IPS DF 4.7 (cell line): ENCODE data around the gene LYSMD2.
"Not testable (repeated sequence)": the region's sequence is repeated elsewhere in the genome, so short reads cannot be mapped to it uniquely, and the experiment has no call there.

Experiments used
- DNase-seq: peaks from one replicate; pipeline ENCODE4 v3.0.0-alpha.2; 2013; ENCODE audit warnings: low spot score; ENCODE audit errors: extremely low read depth

LYSMD2 gene

GRCh38 chr15:51737522-51738305 is at the start of gene LYSMD2:
Gene LYSMD2, minus strand, starts transcription at chr15:51737655. Its CDS starts 33 bp downstream, at chr15:51737622.
- DNase-seq, result no peak

- DNase-seq, result not testable (repeated sequence)
Observed at GRCh38 chr15:51787130-51787529, 49.7 kb upstream of the LYSMD2 start.

GRCh38 chr15:51783967-51784366 is 46.5 kb upstream of the LYSMD2 start:
- no peak for DNase-seq

DNA sequence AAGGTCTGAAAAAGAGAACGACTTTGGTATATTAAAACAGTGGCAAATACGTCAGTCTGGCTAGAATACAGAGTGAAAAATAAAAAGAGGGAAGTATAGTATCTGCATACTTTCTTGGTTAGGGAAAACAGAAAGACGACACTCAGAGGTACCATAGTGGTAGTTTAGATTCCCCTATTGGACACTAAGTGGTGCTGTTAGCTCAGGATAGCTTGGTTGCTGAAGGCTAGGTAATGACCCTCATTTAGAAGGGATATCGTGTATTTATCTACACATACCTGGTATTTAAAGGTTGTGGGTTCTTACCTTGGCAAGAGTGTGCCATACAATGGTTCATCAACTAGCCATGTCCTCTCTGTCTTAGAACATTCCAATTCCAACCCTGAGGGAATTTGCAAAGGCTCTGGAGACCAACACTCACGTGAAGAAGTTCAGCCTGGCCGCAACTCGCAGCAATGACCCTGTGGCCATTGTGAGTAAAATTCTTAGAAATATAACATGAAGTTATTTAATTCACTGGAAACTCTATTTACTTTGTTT is 45.0 kb upstream of the LYSMD2 start:
- no peak for DNase-seq

- DNase-seq, result no peak
Observed at GRCh38 chr15:51781506-51781905, 44.1 kb upstream of the LYSMD2 start.

- no peak for DNase-seq
Observed at GRCh38 chr15:51780636-51781035, 43.2 kb upstream of the LYSMD2 start.

- peak; percentile 74 for DNase-seq
Observed at GRCh38 chr15:51776952-51777569, 39.6 kb upstream of the LYSMD2 start.

DNA sequence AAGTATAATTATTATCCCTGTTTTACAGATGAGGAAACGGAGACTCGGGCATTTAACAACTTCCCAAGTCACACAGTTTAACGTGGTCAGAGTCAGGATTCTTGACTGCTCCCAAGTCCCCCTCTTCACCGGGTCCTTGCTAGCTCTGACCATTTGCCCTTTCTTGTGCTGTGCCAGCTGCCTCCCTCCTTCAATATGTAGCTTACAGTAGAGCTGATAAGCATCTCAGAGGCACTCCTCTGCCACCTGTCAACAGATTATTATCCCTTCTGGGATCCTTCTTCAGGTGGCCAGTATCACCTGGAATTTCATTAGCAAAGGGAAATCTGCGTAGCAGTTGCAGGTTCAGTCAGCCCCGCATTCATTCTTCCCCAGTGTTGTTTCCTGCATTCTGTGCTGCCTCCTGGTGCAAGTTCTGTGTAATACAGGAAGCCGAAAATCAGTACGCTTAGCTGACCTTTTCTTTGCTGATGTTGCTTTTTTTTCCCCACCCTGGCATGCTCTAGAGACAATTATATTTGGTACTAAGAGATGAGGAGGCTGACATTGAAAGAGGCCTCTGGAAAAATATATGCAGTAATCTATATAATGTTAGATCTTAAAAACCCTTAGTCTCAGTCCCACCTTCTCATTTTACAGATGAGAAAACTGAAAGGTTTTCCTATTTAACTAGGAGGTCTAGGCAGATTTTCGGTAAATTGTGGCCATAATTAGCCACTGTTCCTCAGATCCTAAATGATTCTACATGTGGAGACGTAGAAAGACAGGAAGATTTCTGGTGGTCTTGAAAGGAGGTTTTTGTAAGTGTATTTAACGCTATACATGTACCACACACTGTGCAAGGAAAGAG is 38.7 kb upstream of the LYSMD2 start:
- no peak for DNase-seq

DNA sequence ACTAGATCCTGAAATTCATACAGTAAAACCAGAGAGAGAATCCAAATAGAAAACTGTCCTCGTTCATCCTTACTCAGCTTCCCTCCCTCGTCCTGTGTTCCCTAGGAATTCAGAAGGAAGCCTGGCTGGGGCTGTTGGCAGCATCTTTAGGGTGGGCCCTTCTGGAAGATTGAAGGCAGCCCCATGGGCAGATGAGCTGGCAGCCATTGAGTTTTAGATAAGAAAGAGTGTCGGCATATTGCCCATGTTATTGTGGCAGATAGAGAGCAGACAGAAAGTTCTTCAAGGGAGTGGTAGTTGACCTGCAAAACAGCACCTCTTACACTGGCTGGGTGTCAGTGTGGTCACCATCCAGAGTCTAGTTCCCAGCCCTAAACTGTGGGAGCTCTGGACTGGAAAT is 37.5 kb upstream of the LYSMD2 start:
- DNase-seq, result no peak

DNA sequence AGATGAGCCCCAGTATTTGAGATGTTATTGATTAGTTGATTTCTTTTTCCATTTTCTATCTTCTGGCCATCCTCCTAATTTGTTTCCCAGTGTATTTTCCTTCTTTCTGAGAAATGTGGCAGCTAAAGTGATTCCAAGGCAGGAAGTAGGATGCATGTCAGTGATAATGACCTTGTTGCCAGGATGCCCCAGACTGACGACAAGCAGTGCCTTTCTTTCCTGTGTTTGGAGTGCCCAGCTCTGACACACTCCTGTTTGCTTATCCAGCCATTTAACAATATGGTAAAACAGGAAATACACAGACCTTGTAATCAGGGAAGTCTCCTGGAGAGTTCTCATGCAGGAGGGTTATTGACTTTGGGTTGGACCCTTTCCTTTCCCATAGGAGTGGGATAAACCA is 34.3 kb upstream of the LYSMD2 start:
- DNase-seq, result no peak

DNA sequence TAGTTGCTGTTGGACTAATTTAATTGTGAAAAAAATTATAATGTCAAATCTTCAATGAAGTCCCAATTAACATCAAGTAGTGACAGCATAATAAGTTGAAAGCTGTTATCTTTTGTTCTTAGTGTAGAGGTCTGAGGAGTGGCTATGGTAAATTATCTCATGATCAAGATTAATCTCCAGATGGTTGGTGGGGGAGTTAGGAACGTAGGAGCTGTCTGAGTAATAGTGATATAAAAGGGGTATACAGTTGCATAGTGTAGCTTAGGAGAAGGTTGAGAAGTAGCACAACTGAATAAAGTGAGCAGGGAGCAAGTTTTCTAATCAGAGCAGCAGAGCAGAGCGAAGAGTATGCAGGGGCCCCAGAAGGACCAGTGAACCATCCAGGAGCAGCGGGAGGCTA is 33.4 kb upstream of the LYSMD2 start:
- DNase-seq, result no peak

DNA sequence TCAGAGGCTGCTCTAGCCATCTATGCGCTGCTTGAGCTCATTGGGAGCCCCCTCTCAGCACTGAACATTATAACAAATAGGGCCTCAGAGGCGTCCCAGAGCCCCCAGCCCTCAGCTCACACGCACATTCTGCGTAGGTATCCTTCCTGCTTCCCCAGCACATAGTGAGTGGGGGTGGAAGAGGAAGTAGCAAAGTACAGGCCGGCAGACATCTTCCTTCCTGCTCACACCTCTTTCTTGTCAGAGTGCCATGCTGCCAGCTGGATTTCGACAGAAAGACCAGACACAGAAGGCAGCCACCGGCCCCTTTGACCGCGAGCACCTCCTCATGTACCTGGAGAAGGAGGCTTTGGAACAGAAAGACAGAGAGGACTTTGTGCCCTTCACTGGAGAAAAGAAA is 30.6 kb upstream of the LYSMD2 start:
- no peak for DNase-seq

GRCh38 chr15:51766341-51766740 is 28.9 kb upstream of the LYSMD2 start:
- no peak for DNase-seq

GRCh38 chr15:51765751-51766150 is 28.3 kb upstream of the LYSMD2 start:
- no peak for DNase-seq

DNA sequence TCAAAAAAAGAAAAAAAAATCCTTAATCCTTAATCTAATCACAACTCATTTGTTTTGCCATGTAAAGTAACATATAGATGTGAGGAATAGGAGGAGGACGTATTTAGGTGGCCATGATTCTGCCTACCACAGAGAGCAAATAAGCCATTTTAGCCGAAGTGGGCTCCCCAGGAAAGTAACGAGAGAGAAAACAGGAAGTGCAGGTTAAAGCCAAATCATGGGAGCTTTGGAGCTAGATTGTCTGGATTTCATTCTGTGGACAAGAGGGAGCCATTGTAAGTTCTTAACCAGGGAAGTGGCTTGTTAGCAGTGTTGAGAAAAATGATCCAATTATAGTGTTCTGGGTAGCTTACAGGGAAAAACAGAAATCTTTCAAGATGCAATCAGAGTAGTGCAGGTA is 23.4 kb upstream of the LYSMD2 start:
- DNase-seq, result no peak

DNA sequence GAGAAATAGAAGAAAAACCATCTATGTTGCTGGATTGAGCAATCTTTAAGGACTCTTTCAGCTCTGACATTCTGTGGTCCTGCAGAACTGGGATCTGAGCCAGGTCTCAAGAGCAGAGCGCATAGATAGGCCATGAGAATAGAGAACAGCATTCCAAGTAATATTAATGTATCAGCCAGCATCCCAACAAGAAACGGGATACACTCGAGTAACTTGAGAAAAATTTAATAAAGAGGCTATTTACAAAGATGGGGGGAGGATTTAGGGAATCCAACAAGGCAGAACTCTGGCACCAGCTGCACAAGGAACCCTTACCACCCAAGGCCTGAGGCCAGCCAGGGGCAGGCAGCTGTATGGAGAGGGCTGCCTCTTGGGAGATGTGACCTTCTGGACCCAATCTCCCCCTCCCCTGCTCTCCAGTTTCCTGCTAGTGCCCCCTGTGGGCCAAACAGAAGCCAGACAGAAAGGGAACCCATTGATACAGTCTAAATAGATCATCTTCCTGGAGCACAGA is 22.2 kb upstream of the LYSMD2 start:
- DNase-seq, result no peak

- no peak for DNase-seq
Observed at GRCh38 chr15:51758645-51759044, 21.2 kb upstream of the LYSMD2 start.

- no peak for DNase-seq
Observed at GRCh38 chr15:51757450-51757849, 20.0 kb upstream of the LYSMD2 start.

GRCh38 chr15:51756482-51756881 is 19.0 kb upstream of the LYSMD2 start:
- no peak for DNase-seq

GRCh38 chr15:51755790-51756189 is 18.3 kb upstream of the LYSMD2 start:
- DNase-seq, result no peak

- DNase-seq, result no peak
Observed at GRCh38 chr15:51754267-51754666, 16.8 kb upstream of the LYSMD2 start.

GRCh38 chr15:51752888-51753287 is 15.4 kb upstream of the LYSMD2 start:
- DNase-seq, result no peak
